Muscle of leg (tissue), 11 donors: ENCODE results near the gene KCNK5. TPM values are rescaled to one million over a fixed set of nuclear protein-coding genes. Genes with fewer than 3 reads are reported as not detected.

Source experiments
- DNase-seq: peaks from one replicate; pipeline ENCODE4 v3.0.0; 2013
- H3K27ac ChIP-seq: one replicate; pipeline ENCODE4 v1.5.1; 2013; ENCODE audit warnings: mild to moderate bottlenecking, low read length, control low read depth
- H3K27me3 ChIP-seq: one replicate; pipeline ENCODE4 v1.6.1; 2013; ENCODE audit warnings: low read length; ENCODE audit not compliant: control insufficient read depth, insufficient read depth
- H3K36me3 ChIP-seq: one replicate; pipeline ENCODE4 v1.6.1; 2013; ENCODE audit warnings: low read length; ENCODE audit not compliant: control insufficient read depth, insufficient read depth
- H3K4me1 ChIP-seq: one replicate; pipeline ENCODE4 v1.6.1; 2013; ENCODE audit warnings: low read length; ENCODE audit not compliant: control insufficient read depth, insufficient read depth
- H3K4me3 ChIP-seq: one replicate; pipeline ENCODE4 v1.5.1; 2013; ENCODE audit warnings: low read length, control low read depth
- H3K9me3 ChIP-seq: replicated peaks from 2 replicates; pipeline ENCODE4 v1.6.1; 2013; ENCODE audit warnings: low read depth, low read length; ENCODE audit not compliant: control insufficient read depth
- WGBS: methylation state at CpG from one replicate; pipeline ENCODE4 v1.1.5; 2013; ENCODE audit warnings: missing lambda C conversion rate; ENCODE audit not compliant: insufficient coverage; 5-methylcytosine and 5-hydroxymethylcytosine counted together
- polyA plus RNA-seq, 8 donors: library from polyadenylated mRNA; unstranded; fragments of 120-200 nt; gene quantifications; one replicate each; pipeline versions ENCODE4 v1.2.1 to v1.2.3, GENCODE V29; 2013; ENCODE audit warnings: inconsistent platforms in 1 of 8, low replicate concordance in 1 of 8; ENCODE audit not compliant: insufficient read length in 8 of 8, insufficient read depth in 1 of 8
- total RNA-seq: library from RNA; stranded (reverse); fragments of 120-200 nt; gene quantifications from one replicate; pipeline ENCODE4 v1.2.4, GENCODE V29; 2013

Gene KCNK5
- total and polyA plus RNA-seq, 9 donors, result 0.71 to 2.7 (median 1.5) TPM

DNA sequence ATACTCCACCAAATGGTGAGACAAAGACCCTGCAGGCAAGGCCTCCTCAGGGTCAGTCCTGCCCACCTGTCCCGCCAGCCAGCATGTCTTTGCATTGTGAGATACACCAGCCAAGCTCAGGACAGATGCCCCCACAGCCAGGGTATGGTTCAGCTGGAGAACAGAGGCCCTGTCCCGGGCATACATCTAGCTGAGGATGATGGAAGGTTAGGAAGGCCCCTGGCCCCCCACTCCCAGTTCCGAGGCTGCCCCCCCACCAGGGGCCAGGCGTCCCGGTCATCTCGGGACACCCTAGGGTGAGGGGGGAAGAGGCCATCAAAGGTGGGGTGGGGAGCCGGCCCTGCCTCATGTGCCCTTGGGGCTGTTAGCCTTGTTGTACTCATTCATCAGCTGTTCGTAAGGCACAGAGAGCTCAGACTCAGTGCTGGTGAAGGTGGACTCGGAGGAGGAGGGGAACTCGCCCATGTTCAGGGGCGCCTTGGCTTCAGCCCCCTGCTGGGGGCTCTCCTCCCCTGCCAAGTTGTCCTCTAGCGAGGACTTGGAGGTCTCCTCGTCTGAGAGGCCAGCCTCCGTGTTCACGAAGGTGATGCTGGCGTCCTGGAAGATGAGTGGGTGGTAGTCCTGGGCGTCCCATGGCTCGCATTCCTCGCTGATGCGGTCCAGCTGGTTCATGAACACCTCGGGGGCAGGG lies 38.6 kb downstream of the KCNK5 start:
- WGBS, result 90% methylated on average over 11 of the region's 21 CpGs
- peak; percentile 11 for DNase-seq
- Histone ChIP-seq H3K9me3 (no peaks in the 10 kb centered on the region), H3K27ac (no peak overlapping the region), H3K27me3 (no peaks in the 10 kb centered on the region), H3K4me3 (no peak overlapping the region), H3K4me1 (peaks cover 20% of the 10 kb centered on the region), H3K36me3 (no peaks in the 10 kb centered on the region)

DNA sequence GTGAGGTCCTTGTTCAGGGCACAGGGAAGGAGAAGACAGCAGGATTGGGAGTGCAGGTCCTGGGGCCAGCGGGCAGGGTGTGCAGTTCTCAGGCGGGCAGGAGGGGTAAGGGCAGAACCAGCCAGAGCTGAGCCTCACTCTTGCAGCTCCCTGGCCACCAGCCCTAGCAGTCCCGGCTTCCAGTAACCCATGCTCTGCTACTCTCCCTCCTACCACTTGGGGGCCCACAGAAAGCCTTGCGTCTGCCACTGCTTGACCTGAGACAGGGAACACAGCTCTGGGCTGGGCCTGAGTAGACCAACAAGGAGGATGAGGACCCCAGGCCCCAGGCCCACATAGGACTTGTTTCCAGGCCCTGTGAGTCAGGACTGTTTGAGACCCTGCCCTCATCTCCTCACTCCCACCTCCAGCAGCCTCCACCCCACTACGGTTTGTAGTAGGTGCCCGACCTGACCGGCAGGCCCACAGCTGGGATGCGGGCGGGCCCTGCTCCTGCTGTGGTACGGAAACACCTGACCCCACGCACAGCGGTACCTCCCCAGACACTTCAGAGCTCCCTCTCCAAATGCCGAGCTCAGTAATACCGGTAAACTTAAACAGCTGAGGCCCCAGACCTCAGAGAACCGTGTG lies 39.2 kb downstream of the KCNK5 start:
- no peaks in the 10 kb centered on the region for H3K27me3 ChIP-seq
- H3K4me3 ChIP-seq, result no peak overlapping the region
- no peaks in the 10 kb centered on the region for H3K9me3 ChIP-seq
- H3K27ac ChIP-seq, result no peak overlapping the region
- no peaks in the 10 kb centered on the region for H3K36me3 ChIP-seq
- H3K4me1 ChIP-seq, result peaks cover 20% of the 10 kb centered on the region
- DNase-seq, result peak; percentile 31
- WGBS, result 75% methylated on average over 12 of the region's 15 CpGs

DNA sequence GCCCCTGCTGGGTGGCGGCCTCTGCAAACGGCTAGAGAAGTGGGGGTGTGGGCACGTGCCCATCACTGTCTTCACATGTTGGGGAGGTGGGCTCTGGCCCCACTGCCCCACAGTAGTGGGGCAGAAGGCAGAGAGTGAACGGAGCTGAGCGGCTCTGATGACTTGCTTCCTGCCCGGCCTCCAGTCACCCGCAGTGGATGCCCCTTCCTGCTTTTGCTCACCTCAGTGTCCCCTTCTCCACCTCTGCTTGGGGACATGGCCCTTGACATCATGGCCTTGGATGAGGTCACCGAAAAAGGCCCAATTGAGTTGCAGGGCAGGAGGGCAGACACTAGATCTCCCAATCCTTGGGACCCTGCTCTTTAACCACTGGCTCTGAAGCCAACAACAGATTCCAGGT lies 40.1 kb downstream of the KCNK5 start:
- no peaks in the 10 kb centered on the region for H3K36me3 ChIP-seq
- no peaks in the 10 kb centered on the region for H3K27me3 ChIP-seq
- no peak overlapping the region for H3K4me3 ChIP-seq
- no peak for DNase-seq
- no peak overlapping the region for H3K27ac ChIP-seq
- 93% methylated on average over 4 of the region's 8 CpGs for WGBS
- no peaks in the 10 kb centered on the region for H3K9me3 ChIP-seq
- H3K4me1 ChIP-seq, result peaks cover 20% of the 10 kb centered on the region

DNA sequence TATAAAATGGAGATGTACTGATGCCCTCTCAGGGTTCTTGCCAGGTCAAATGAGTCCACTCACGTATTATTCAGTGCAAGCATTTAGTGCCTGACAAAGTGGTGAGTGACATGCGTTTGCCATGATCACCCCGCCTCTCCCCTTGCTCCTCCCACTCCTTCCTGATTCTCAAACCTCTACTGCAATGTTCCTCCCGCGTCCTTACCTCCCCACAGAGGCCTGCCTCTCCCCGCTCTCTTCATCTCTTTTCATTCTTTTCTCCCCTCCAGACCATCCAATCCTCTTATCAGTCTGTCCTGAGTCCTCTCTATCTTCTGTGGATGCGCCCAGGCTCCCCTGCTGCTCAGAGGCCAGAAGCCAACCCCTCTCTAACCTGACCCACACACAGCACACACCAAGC lies 40.7 kb downstream of the KCNK5 start:
- H3K36me3 ChIP-seq, result no peaks in the 10 kb centered on the region
- no peak for DNase-seq
- H3K4me3 ChIP-seq, result no peak overlapping the region
- no peaks in the 10 kb centered on the region for H3K27me3 ChIP-seq
- no peaks in the 10 kb centered on the region for H3K9me3 ChIP-seq
- H3K27ac ChIP-seq, result peak overlapping the region; percentile 74
- peaks cover 20% of the 10 kb centered on the region for H3K4me1 ChIP-seq
- 64% methylated on average over 6 of the region's 7 CpGs for WGBS

DNA sequence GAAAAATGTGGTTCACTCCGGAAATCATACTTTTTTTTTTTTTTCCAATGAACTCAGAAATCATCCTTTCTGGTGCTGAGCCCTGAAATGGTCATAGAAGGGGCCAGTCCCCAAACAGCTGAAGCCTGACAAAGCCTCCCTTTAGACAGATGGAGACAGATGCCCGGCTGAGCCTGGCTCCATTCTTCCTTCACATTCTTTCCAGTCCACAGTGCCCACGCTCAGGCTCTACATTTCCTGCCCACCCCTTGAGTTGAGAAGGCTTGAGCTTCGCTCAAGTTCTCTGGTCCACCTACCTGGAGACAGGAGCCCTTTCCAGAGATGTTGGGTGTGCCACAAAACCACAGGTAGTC lies 41.2 kb downstream of the KCNK5 start:
- H3K27me3 ChIP-seq, result no peaks in the 10 kb centered on the region
- 90% methylated on average over 2 of the region's 4 CpGs for whole genome bisulfite sequencing
- no peaks in the 10 kb centered on the region for H3K36me3 ChIP-seq
- H3K27ac ChIP-seq, result peak overlapping the region; percentile 74
- peaks cover 18% of the 10 kb centered on the region for H3K4me1 ChIP-seq
- peak; percentile 78 for DNase-seq
- H3K4me3 ChIP-seq, result no peak overlapping the region
- no peaks in the 10 kb centered on the region for H3K9me3 ChIP-seq

DNA sequence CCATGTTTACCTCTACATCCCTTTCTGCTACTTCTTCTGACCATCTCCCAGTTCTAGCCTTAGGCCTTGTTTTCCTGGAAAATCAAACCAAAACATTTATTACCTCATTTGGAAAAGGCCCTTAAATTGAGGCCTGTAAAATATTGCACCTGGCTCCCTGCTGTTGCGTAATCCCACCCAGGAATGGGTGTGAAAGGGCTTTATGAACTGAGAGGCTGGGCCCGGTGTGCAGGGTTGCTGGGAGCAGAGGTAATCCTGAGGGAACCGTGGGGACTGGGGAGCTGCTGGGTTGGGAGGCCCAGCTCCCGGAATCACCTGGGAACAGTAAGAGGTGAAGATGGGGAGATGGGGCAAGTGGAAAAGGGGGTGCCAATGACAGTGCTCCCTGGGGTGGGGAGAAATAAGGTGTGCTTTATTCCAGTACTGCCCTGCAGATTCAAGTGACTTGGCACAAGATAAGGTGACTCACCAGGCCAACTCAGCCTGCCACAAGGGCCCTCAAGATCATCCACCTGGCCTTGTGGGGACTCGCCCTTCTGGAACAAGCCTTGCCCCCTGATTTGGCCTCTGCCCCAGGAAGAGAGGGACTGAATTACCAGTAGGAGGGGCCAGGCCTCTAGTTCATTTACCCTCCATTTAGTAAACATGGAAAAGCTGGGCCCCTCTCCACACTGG lies 44.2 kb downstream of the KCNK5 start:
- DNase-seq, result no peak
- no peak overlapping the region for H3K27ac ChIP-seq
- 79% methylated on average over 4 of the region's 5 CpGs for WGBS
- no peak overlapping the region for H3K4me3 ChIP-seq
- no peaks in the 10 kb centered on the region for H3K9me3 ChIP-seq
- no peaks in the 10 kb centered on the region for H3K27me3 ChIP-seq
- H3K4me1 ChIP-seq, result peaks cover 16% of the 10 kb centered on the region
- no peaks in the 10 kb centered on the region for H3K36me3 ChIP-seq

DNA sequence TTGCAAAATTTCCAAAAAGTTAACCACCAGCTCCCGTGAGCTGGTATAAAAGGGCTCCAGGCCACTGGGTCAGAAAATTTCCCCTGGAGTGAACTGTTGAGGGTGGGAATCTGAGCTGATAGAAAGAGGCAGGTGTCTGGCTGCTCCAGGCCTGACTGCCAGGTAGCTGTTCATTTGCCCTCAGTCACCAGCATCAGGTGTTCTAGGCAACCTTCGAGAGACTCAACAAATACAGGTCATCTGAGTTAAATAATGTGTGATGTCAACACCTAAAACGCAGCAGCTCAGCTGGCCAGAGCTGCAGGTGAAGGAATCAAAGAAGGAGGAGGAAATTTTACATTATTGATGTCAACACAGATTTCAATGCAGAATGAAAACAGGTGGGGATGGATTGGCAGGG lies 46.7 kb downstream of the KCNK5 start:
- WGBS, result 67% methylated on average over 2 of the region's 3 CpGs

DNA sequence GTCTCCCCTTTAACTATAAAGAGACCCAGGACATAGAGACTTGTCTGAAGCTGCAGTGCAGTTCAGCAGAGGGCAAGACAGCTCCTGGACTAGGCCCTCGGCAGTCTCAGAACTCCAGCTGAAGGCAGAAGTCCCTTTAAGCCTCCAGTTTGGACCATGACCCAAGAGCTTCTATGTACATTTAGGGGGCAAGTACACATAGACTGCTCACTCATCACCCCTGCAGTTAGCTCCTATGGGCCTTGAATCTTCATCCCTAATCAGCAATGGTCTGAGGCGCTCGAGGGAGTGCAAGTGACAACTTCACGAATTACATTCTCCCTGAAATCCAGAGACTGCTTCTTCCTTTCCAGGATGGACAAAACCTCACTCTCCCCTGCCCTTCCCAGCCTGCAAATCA lies 47.4 kb downstream of the KCNK5 start:
- DNase-seq, result no peak
- Histone ChIP-seq H3K27ac (no peak overlapping the region), H3K27me3 (no peaks in the 10 kb centered on the region), H3K36me3 (no peaks in the 10 kb centered on the region), H3K4me3 (no peak overlapping the region), H3K4me1 (no peaks in the 10 kb centered on the region), H3K9me3 (peaks cover 7% of the 10 kb centered on the region)
- WGBS, result 76% methylated on average over 4 of the region's 4 CpGs

More for the DNA sequence above, 46.7 kb downstream of the KCNK5 start:
- peaks cover 3% of the 10 kb centered on the region for H3K4me1 ChIP-seq
- H3K27me3 ChIP-seq, result no peaks in the 10 kb centered on the region
- H3K9me3 ChIP-seq, result no peaks in the 10 kb centered on the region
- H3K36me3 ChIP-seq, result no peaks in the 10 kb centered on the region
- no peak for DNase-seq
- no peak overlapping the region for H3K27ac ChIP-seq
- H3K4me3 ChIP-seq, result no peak overlapping the region

DNA sequence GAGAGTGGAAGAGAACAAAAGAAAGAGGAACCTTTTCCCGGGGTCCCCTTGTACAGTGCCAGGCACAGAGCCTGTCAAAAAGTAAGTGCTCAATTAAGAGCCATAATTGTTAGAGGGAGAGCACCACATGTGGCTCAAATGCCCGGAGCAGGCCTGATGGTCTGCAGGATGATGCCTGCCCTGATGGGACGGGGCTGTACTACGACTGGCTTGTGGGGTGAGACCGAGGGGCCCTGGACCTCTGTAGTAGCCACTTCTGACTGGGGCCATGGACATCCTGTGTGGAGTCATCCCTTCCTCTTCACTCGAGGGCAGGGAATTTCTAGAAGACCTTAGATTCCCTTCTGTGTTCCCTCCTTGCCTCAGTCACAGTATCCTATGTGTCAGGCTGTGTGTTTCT lies 47.9 kb downstream of the KCNK5 start:
- no peak for DNase-seq
- Histone ChIP-seq H3K27me3 (no peaks in the 10 kb centered on the region), H3K36me3 (no peaks in the 10 kb centered on the region), H3K4me3 (no peak overlapping the region), H3K27ac (no peak overlapping the region), H3K4me1 (no peaks in the 10 kb centered on the region), H3K9me3 (peaks cover 7% of the 10 kb centered on the region)
- whole genome bisulfite sequencing, result 100% methylated on average over 3 of the region's 6 CpGs

DNA sequence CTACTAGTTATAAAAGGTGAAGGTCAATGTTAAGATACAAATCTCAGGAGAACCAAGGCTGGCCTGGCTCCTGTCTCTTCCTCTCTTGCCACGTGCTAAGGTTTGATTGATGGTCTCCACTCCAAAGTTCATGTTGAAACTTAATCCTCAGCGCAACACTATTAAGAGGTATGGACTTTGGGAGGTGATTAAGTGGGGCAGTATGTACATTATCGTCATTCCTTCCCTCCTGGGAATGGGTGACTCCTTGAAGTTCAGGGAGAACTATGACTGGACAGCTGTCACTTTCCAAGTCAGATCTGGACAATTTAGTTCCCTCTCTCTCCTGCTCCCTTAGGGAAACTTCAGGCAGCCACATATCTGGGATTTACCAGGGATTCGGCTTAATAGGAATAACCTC lies 50.5 kb downstream of the KCNK5 start:
- no peaks in the 10 kb centered on the region for H3K4me1 ChIP-seq
- H3K9me3 ChIP-seq, result peaks cover 7% of the 10 kb centered on the region
- WGBS, result no CpG with 5 or more reads among the region's 4 CpGs
- no peaks in the 10 kb centered on the region for H3K36me3 ChIP-seq
- no peaks in the 10 kb centered on the region for H3K27me3 ChIP-seq
- H3K4me3 ChIP-seq, result no peak overlapping the region
- H3K27ac ChIP-seq, result no peak overlapping the region
- DNase-seq, result no peak
